ENCODE data around the gene URB2. TPM values are rescaled to one million over a fixed set of nuclear protein-coding genes. Genes with fewer than 3 reads are reported as not detected.
A peak's percentile ranks its signal among the peaks of the same experiment; 100 is the strongest.

Gene URB2
- total RNA-seq, 8 experiments from 2014 or later: 7.4 to 20.0 (median 10.0) TPM

DNA sequence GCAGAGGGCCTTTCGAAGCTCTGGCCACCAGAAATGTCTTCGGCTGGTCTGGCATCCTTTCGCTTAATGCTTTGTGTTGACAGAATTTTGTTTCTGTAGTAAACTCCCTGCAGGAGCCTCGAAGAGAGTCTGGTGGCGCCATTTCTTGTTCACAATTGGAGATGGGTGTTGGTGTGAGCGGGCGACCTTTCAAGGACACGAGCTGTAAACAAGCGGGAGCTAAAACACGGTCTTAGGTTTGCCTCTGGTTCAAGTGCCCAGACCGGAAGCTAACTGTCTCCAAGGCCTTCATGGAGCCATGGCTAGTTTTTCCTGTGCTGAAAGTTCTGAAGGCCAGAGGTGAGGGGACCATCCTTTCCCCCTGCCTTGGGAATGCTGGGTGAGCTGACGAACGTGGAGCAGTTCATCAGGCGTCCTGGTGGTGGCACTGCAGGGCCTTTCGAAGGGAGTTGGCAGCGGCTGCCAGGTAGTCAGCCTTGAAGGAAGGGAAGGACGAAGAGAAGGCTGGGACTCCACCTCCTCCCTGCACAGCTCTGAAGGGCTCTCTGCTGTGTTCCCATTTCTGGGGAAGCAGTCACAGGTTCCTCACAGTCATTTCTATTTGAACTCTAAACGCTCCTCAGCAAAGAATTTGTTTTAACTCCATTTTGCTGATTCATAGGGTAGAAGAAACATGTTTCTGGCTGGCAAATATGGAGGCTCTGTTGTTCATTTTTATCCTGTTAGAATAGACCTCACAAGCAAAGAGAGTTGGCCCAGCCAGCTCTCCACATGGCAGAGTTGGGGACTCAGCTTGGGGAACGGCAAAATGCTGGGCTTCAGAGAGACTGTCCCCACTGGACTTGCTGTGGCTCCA, 35.2 kb downstream of the URB2 start:
- in situ Hi-C loops (cut with MboI; ENCODE audit: low pct_unique_long_range_greater_than_20kb in 2 of 9, low sequenced_read_pairs in 9 of 9, unreplicated experiment in 9 of 9): loop anchor here (25.0 kb wide), 4 partner anchors 176 to 651 kb away; no protein-coding TSS in a partner anchor
- Histone ChIP-seq H3K27ac (no peak overlapping the region), H3K4me3 (no peak overlapping the region)

DNA sequence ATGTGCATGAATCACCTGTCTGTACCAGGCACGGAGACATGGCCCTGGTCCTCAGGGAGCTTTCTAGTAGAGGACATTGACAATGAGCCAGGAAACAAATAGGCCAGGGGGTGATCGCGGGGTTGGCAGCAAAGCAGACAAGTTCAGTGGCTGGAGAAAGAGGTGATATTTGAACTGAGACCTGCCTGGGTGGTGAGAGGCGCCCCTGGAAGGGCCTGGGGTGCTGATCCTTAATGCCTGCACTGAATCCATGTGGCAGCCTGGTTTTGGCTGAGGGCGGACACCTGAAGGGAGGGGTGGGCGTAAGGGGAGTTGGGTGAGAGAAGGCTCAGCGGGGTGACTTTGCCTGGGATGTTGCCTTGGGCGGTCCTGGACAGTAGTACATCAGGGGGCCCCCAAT, 35.9 kb downstream of the URB2 start:
- WGBS, 10 experiments: 40 to 100% (median 92%) methylated on average over 1 to 3 of the region's 8 CpGs; no CpG with 5 or more reads in 5 of the 10 experiments
- H3K27ac ChIP-seq: no peak overlapping the region
- in situ Hi-C loops (cut with MboI; ENCODE audit: low pct_unique_long_range_greater_than_20kb in 2 of 9, low sequenced_read_pairs in 9 of 9, unreplicated experiment in 9 of 9): loop anchor here (25.0 kb wide), 4 partner anchors 175 to 650 kb away; no protein-coding TSS in a partner anchor
- no peak overlapping the region for H3K4me3 ChIP-seq
- H3K4me1 ChIP-seq (replicated peaks in 1 of 2): peaks cover 0 to 2% of the 10 kb centered on the region in 2 donors
- no peak for ATAC-seq (replicated peaks in 6 of 8)

More for the DNA sequence above, 35.2 kb downstream of the URB2 start:
- ATAC-seq (replicated peaks in 6 of 8): peak; percentile 91 to 98 (median 96)
- WGBS, 10 experiments: 51 to 83% (median 65%) methylated on average over 3 to 16 of the region's 19 CpGs; no CpG with 5 or more reads in 2 of the 10 experiments
- peaks cover 0 to 2% of the 10 kb centered on the region in 2 donors for H3K4me1 ChIP-seq (replicated peaks in 1 of 2)

DNA sequence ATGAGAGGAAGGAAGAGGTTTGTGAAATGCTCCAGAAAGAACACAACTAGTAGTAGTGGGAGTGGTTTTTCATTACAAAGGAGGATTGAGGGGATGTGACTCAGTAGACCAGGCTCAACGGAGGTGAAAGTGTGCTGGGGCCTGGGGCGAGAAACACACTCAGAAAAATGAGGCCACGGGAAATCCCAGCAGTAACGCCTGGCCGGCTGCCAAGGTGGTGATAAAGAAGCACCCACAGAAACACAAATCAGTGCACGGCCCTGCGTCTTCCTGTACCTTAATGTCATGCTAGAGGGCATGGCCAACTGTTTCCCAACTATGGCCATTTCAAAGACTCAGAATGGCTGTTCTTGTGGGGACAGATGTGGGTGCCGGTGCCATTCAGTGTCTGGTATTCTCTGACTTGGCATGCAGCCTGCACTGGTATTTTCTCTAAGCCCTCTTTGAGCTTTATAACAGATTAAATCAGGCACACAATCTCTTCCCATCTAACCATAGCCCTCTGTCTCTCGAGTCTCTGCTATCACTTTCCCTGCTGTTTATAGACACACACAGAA, 38.2 kb downstream of the URB2 start:
- no peak for ATAC-seq (replicated peaks in 6 of 8)
- WGBS, 10 experiments: 63 to 95% (median 90%) methylated on average over 2 to 9 of the region's 9 CpGs; no CpG with 5 or more reads in 2 of the 10 experiments
- Histone ChIP-seq H3K4me1 (replicated peaks in 1 of 2) (peaks cover 0 to 2% of the 10 kb centered on the region in 2 donors), H3K4me3 (no peak overlapping the region), H3K27ac (no peak overlapping the region)
- in situ Hi-C loops (cut with MboI; ENCODE audit: low pct_unique_long_range_greater_than_20kb in 2 of 9, low sequenced_read_pairs in 9 of 9, unreplicated experiment in 9 of 9): loop anchor here (25.0 kb wide), 4 partner anchors 173 to 648 kb away; no protein-coding TSS in a partner anchor

DNA sequence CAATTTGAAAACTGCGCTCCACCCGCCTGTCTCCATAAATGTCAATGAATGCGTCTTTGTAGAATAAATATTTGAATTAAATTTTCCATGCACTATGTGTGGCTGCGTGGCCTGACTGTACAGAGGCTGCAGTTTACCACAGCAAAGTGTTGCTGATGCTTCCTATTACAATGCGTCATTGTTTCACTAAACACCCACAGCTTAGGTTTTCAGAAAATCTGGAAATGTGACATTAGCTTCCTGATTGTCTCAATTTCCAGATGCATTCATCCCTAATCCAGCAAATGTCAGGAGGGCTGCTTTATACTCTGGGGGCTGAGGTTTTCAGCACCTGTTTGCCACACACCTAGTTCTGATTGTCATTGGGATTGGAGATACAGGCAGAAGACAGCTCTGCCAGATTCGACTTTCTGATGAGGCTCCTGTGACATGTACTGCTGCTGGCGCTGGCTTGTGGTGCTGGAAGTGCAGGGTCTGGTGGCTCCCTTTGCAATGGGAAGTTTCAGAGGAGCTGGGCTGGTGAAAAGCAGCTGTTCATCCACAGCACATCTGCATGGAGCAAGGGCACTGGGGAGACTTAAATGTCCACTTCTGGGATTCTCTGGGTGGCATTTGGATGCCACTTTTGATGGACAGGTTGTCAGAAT, 40.0 kb downstream of the URB2 start:
- H3K4me3 ChIP-seq: no peak overlapping the region
- no peak overlapping the region for H3K27ac ChIP-seq
- peaks cover 0 to 2% of the 10 kb centered on the region in 2 donors for H3K4me1 ChIP-seq (replicated peaks in 1 of 2)
- in situ Hi-C loops (cut with MboI; ENCODE audit: low pct_unique_long_range_greater_than_20kb in 2 of 9, low sequenced_read_pairs in 9 of 9, unreplicated experiment in 9 of 9): loop anchor here (25.0 kb wide), 4 partner anchors 171 to 646 kb away; no protein-coding TSS in a partner anchor
- ATAC-seq (replicated peaks in 6 of 8): peak in 2 of 8 experiments; percentile 47 to 51
- WGBS, 10 experiments: 52 to 100% (median 91%) methylated on average over 2 to 7 of the region's 7 CpGs; no CpG with 5 or more reads in 2 of the 10 experiments

DNA sequence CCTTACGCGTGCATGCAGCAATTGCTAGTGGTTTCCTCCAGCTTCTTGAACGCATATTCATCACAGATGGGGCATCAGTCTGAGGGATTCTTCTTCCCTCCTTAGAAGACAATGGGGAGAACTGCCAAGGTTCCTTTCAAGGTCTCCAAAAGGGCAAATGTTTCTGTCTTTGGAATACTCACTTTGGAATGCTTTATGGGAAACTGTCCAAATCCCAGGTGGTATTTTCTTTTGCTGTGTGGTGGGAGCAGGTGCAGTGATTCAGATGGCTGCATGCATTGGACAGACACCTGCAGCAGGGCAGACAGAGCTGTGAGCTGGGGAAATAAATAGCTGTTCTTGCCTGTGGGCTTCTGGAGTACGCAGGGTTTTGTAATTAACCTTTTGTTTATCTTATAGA, 40.5 kb downstream of the URB2 start:
- no peak for ATAC-seq (replicated peaks in 6 of 8)
- Histone ChIP-seq H3K27ac (no peak overlapping the region), H3K4me3 (no peak overlapping the region), H3K4me1 (replicated peaks in 1 of 2) (no peaks in the 10 kb centered on the region)
- WGBS, 10 experiments: 72 to 100% (median 91%) methylated on average over 1 to 4 of the region's 4 CpGs; no CpG with 5 or more reads in 2 of the 10 experiments
- in situ Hi-C loops (cut with MboI; ENCODE audit: low pct_unique_long_range_greater_than_20kb in 2 of 9, low sequenced_read_pairs in 9 of 9, unreplicated experiment in 9 of 9): loop anchor here (25.0 kb wide), 4 partner anchors 171 to 646 kb away; no protein-coding TSS in a partner anchor

DNA sequence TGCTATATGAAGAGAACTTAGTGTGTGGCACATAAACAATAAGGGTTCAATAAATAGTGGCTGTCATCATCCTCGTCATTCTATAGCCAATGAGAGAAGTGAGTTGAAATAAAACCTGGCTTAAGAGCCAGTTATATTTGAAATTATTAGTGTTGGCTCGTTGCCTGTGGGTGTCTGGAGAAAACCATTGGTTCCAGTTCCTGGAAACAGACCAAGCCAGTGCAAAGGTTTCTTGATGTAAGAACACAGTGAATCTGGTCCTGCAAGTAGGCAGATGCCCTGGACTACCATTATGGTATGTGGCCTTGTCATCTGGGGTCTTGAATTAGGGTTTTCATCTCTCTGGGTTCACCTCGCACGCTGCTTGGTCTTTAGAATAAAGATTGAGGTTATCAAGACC, 43.3 kb downstream of the URB2 start:
- H3K4me3 ChIP-seq: no peak overlapping the region
- no peaks in the 10 kb centered on the region for H3K4me1 ChIP-seq (replicated peaks in 1 of 2)
- H3K27ac ChIP-seq: no peak overlapping the region
- in situ Hi-C loops (cut with MboI; ENCODE audit: low pct_unique_long_range_greater_than_20kb in 2 of 9, low sequenced_read_pairs in 9 of 9, unreplicated experiment in 9 of 9): loop anchor here (25.0 kb wide), 4 partner anchors 168 to 643 kb away; no protein-coding TSS in a partner anchor
- peak in 1 of 8 experiments; percentile 26 for ATAC-seq (replicated peaks in 6 of 8)
- WGBS, 10 experiments: 60 to 95% (median 91%) methylated on average over 1 to 4 of the region's 4 CpGs

DNA sequence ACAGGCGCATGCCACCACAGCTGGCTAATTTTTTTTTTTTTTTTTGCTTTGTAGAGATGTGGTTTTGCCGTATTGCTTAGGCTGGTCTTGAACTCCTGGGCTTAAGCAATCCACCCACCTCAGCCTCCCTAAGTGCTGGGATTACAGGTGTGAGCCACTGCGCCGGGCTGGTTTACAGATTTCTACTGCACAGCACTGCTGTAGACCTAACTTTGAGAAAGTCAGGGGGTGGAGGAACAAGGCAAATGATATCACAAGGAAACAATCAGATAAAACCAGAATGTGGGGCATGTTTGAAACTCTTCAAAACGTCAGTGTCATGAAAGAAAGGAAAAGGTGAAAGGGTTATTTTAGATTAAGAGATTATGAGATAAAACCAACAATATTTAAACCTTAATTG, 45.3 kb downstream of the URB2 start:
- in situ Hi-C loops (cut with MboI; ENCODE audit: low pct_unique_long_range_greater_than_20kb in 2 of 9, low sequenced_read_pairs in 9 of 9, unreplicated experiment in 9 of 9): loop anchor here (25.0 kb wide), 4 partner anchors 166 to 641 kb away; no protein-coding TSS in a partner anchor

DNA sequence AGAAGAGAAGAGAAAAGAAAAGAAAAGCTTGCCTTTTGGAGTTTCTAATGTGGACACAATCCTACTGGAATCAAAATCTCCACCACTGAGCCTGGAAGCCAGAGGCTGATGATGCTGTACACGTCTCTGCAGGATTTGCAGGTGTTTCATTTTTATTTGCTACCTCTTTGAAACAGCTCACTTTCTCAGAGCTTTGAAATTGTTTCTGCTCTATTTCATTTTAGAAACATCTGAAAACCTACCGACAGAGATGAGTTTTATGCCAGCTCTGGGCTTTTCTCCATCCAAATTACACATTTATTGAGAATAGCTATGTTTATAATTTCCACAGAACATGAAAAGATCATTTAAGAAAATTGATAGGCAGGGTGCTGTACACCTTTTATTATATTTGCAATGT, 46.2 kb downstream of the URB2 start:
- no peaks in the 10 kb centered on the region for H3K4me1 ChIP-seq (replicated peaks in 1 of 2)
- ATAC-seq (replicated peaks in 6 of 8): no peak
- in situ Hi-C loops (cut with MboI; ENCODE audit: low pct_unique_long_range_greater_than_20kb in 2 of 9, low sequenced_read_pairs in 9 of 9, unreplicated experiment in 9 of 9): loop anchor here (25.0 kb wide), 4 partner anchors 165 to 640 kb away; no protein-coding TSS in a partner anchor
- 0 to 100% (median 76%) methylated on average over 1 to 2 of the region's 2 CpGs for WGBS, 10 experiments
- no peak overlapping the region for H3K4me3 ChIP-seq
- H3K27ac ChIP-seq: no peak overlapping the region

More for the DNA sequence above, 45.3 kb downstream of the URB2 start:
- H3K27ac ChIP-seq: no peak overlapping the region
- H3K4me1 ChIP-seq (replicated peaks in 1 of 2): no peaks in the 10 kb centered on the region
- 67 to 100% (median 80%) methylated on average over 1 to 5 of the region's 5 CpGs; no CpG with 5 or more reads in 1 of the 10 experiments for WGBS, 10 experiments
- H3K4me3 ChIP-seq: no peak overlapping the region
- ATAC-seq (replicated peaks in 6 of 8): no peak

DNA sequence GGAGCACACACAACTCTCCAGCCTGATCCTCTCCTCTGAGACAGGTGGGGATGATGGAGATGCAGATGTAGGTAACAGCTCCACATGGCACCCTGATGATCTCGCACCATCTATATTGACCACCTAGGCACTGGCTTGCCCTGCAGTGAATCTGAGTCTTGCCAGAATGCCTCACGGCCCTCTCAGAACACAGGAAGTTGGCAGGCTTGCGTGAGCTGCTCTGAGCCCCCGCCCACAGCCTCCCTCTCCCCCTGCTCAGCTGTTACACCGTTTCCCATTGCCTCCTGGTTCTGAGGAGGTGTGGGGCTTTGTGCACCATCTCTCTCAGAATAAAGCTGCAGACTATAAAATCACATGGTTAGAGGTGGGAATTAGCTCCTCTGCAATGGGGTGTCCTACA, 48.0 kb downstream of the URB2 start:
- no peaks in the 10 kb centered on the region for H3K4me1 ChIP-seq (replicated peaks in 1 of 2)
- no peak overlapping the region for H3K4me3 ChIP-seq
- no peak overlapping the region for H3K27ac ChIP-seq
- WGBS, 10 experiments: 0 to 80% (median 56%) methylated on average over 1 to 5 of the region's 5 CpGs; no CpG with 5 or more reads in 5 of the 10 experiments
- no peak for ATAC-seq (replicated peaks in 6 of 8)
- in situ Hi-C loops (cut with MboI; ENCODE audit: low pct_unique_long_range_greater_than_20kb in 2 of 9, low sequenced_read_pairs in 9 of 9, unreplicated experiment in 9 of 9): loop anchor here (25.0 kb wide), 4 partner anchors 163 to 638 kb away; no protein-coding TSS in a partner anchor

DNA sequence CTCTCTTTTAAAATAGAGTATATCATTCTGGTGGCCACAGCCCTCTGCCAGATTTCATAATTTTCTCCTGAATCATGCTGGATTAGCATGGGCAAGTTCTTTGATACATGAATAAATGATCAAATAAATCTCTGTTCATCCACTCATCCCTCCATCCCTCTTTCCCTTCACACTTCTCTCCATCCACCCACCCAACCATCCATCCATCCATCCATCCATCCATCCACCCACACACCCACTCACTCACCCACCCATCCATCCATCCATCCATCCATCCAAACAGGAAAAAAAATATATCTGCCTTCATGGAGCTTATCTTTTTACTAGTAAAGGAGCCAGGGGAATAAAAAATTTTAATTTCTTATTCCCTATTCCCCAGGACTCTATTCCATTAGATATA, 49.3 kb downstream of the URB2 start:
- Histone ChIP-seq H3K4me3 (no peak overlapping the region), H3K27ac (no peak overlapping the region), H3K4me1 (replicated peaks in 1 of 2) (no peaks in the 10 kb centered on the region)
- no peak for ATAC-seq (replicated peaks in 6 of 8)
- in situ Hi-C loops (cut with MboI; ENCODE audit: low pct_unique_long_range_greater_than_20kb in 2 of 9, low sequenced_read_pairs in 9 of 9, unreplicated experiment in 9 of 9): no loop called here

DNA sequence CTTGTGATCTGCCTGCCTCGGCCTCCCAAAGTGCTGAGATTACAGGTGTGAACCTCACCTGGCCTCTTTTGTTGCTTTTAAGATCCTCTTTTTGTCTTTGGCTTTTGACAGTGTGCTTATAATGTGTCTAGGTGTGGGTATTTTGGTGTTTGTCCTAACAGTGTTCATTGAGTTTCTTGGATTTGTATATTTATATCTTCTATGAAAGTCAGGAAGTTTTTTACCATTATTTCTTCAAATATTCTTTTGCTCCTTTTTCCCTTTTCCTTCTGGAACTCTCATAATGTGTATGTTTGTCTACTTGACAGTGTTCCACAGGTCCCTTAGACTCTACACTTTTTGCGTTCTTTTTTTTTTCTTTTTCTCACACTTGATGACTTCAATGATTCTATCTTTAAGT, 59.1 kb downstream of the URB2 start:
- no peak overlapping the region for H3K4me3 ChIP-seq
- H3K4me1 ChIP-seq (replicated peaks in 1 of 2): peaks cover 10% of the 10 kb centered on the region in 2 donors
- no peak for ATAC-seq (replicated peaks in 6 of 8)
- in situ Hi-C loops (cut with MboI; ENCODE audit: low pct_unique_long_range_greater_than_20kb in 2 of 9, low sequenced_read_pairs in 9 of 9, unreplicated experiment in 9 of 9): no loop called here
- WGBS, 10 experiments: 56 to 100% (median 94%) methylated on average over 1 to 2 of the region's 2 CpGs
- H3K27ac ChIP-seq: no peak overlapping the region

DNA sequence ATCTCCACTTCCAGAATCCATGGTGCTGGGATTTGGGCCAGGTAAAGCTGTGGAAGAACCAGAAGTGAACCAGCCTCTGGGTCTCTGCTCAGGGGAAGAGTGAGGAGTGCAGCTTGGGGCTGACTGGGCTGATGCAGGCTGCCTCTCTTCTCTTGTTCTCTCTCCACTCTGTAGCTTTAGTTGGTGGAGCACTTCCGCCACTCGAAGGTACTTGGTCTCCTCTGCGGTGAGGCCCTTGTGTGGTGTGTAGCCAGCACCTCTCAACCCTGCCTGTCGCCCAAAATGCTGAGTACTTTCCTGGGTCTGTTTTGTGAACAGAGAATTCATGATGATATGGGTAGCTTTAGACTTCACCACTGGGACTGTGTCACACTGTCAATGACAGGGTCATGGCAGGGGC, 63.2 kb downstream of the URB2 start:
- WGBS, 10 experiments: 0 to 100% (median 95%) methylated on average over 1 to 4 of the region's 4 CpGs; no CpG with 5 or more reads in 4 of the 10 experiments
- ATAC-seq (replicated peaks in 6 of 8): no peak
- Histone ChIP-seq H3K4me1 (replicated peaks in 1 of 2) (peaks cover 27% of the 10 kb centered on the region in 2 donors), H3K27ac (peak overlapping the region; percentile 60 to 68), H3K4me3 (no peak overlapping the region)
- in situ Hi-C loops (cut with MboI; ENCODE audit: low pct_unique_long_range_greater_than_20kb in 2 of 9, low sequenced_read_pairs in 9 of 9, unreplicated experiment in 9 of 9): no loop called here

Data from motor neuron (in vitro differentiated cells).